DND-41 (cell line): Measurements from ENCODE around the gene UBA52.

Source experiments
- ATAC-seq: fragments of 200-7000 bp; cut with Tn5 transposase; 3 replicates; pipeline ENCODE4 v1.9.1; 2021; ENCODE audit warnings: low read depth; ENCODE audit not compliant: insufficient read depth
- DNase-seq: peaks from one replicate; pipeline ENCODE4 v3.0.0-alpha.2; 2020
- H2AFZ ChIP-seq: 2 replicates; pipeline ENCODE4 v1.6.0; 2012; ENCODE audit warnings: low read depth, low read length
- H3K27ac ChIP-seq: 2 replicates; pipeline ENCODE4 v1.5.1; 2012; ENCODE audit warnings: low read length, inconsistent platforms
- H3K27me3 ChIP-seq: fragments of 200-600 bp; sonication (generic); 2 replicates; pipeline ENCODE4 v1.6.0; 2012; ENCODE audit warnings: low read length, mild to moderate bottlenecking, inconsistent platforms; ENCODE audit not compliant: insufficient read depth, poor library complexity
- H3K36me3 ChIP-seq: 2 replicates; pipeline ENCODE4 v1.5.1; 2012; ENCODE audit warnings: low read length, inconsistent platforms; ENCODE audit not compliant: insufficient read depth
- H3K4me1 ChIP-seq: 2 replicates; pipeline ENCODE4 v1.5.1; 2012; ENCODE audit warnings: mild to moderate bottlenecking, low read length; ENCODE audit not compliant: insufficient read depth
- H3K4me2 ChIP-seq: 2 replicates; pipeline ENCODE4 v1.6.0; 2012; ENCODE audit warnings: mild to moderate bottlenecking, moderate library complexity, low read length, inconsistent platforms; ENCODE audit not compliant: insufficient read depth
- H3K4me3 ChIP-seq, 2 experiments: fragments of 200-600 bp in 1 of 2; shearing (Covaris generic) in 1 of 2; 2 replicates each; pipeline ENCODE4 v1.5.1; 2012 to 2016; ENCODE audit warnings: inconsistent platforms in 2 of 2, low read length in 2 of 2, mild to moderate bottlenecking in 2 of 2, low read depth in 1 of 2, moderate library complexity in 1 of 2
- H3K79me2 ChIP-seq: 2 replicates; pipeline ENCODE4 v1.6.0; 2012; ENCODE audit warnings: low read length, inconsistent platforms; ENCODE audit not compliant: insufficient read depth
- H3K9ac ChIP-seq: 2 replicates; pipeline ENCODE4 v1.6.0; 2012; ENCODE audit warnings: low read depth, mild to moderate bottlenecking, inconsistent platforms, low read length, moderate library complexity
- H3K9me3 ChIP-seq: 2 replicates; pipeline ENCODE4 v1.5.1; 2012; ENCODE audit warnings: low read length, moderate library complexity, mild to moderate bottlenecking, inconsistent platforms; ENCODE audit not compliant: insufficient read depth, severe bottlenecking
- H4K20me1 ChIP-seq: 2 replicates; pipeline ENCODE4 v1.6.0; 2012; ENCODE audit warnings: low read length; ENCODE audit not compliant: insufficient read depth
- EZH2 ChIP-seq: IDR thresholded peaks from 3 replicates; pipeline ENCODE4 v1.6.1; 2012; ENCODE audit warnings: borderline replicate concordance, low read depth, mild to moderate bottlenecking, moderate library complexity, low read length, inconsistent platforms; ENCODE audit not compliant: severe bottlenecking
- TF ChIP-seq, protein P1 (sequence below): IDR thresholded peaks from 2 replicates; pipeline ENCODE4 v1.5.1; 2012; ENCODE audit warnings: borderline replicate concordance, low read length, moderate library complexity, mild to moderate bottlenecking; ENCODE audit not compliant: poor library complexity, severe bottlenecking; ENCODE audit errors: extremely low read depth

UBA52 gene

DNA sequence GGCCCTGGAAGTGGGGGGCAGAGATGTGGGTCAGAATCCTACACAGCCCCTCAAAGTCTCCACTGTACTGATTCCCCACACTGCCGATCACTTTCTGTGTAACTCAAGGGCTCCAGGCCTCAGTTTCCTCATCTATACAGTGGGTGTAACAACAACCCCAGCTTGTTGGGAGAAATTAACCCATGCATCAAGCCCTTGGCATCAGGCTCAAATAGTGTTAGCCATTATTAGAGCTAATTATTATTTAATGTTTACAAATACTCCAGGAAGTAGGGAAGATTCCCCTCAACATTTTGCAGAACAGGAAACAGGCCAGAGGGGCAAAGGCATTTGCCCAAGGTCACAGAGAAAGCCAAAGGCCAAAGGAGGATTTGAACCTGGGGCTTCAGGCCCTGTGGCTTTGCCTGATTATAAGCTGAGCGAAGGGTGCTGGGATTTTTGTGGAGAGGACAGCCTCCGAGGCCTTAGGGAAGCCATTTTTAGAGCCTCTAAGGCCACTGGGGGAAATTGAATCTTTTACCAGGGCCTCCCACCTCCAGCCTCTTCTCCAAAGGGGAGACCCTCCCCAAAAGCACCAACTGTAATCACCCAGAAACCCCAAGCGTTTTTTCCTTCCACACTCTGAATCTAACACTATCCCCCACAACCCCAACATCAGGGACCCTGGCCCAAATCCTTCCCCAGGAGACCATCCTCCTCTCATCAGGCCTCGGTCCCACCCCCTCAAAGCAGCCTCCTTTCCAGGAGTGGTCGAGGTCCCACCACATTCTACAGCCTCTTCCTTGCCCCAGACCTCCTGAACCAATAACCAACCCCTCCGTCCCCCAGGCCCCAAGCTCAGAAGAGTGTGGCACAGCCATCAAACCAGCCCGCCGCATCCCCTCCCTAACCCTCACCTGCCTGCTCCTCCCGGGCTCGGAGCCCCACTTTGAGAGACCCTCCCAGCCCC, 29.4 kb upstream of the UBA52 start:
- Histone ChIP-seq H3K36me3 (peaks cover 42% of the 10 kb centered on the region), H3K27me3 (no peaks in the 10 kb centered on the region), H3K79me2 (peaks cover 19% of the 10 kb centered on the region), H3K9ac (peak overlapping the region; percentile 63), H3K4me3 (peak overlapping the region; percentile 37 to 83; a peak in 3 of 4 replicates), H4K20me1 (no peaks in the 10 kb centered on the region), H3K9me3 (no peaks in the 10 kb centered on the region), H3K27ac (peak overlapping the region; percentile 72), H3K4me1 (peaks cover 24% of the 10 kb centered on the region), H2AFZ (peak overlapping the region; percentile 58; the same call in 1 of the 2 replicates), H3K4me2 (peak overlapping the region; percentile 95)
- TF ChIP-seq EZH2, result no peak
- DNase-seq (no peak), ATAC-seq (peak; percentile 13)

DNA sequence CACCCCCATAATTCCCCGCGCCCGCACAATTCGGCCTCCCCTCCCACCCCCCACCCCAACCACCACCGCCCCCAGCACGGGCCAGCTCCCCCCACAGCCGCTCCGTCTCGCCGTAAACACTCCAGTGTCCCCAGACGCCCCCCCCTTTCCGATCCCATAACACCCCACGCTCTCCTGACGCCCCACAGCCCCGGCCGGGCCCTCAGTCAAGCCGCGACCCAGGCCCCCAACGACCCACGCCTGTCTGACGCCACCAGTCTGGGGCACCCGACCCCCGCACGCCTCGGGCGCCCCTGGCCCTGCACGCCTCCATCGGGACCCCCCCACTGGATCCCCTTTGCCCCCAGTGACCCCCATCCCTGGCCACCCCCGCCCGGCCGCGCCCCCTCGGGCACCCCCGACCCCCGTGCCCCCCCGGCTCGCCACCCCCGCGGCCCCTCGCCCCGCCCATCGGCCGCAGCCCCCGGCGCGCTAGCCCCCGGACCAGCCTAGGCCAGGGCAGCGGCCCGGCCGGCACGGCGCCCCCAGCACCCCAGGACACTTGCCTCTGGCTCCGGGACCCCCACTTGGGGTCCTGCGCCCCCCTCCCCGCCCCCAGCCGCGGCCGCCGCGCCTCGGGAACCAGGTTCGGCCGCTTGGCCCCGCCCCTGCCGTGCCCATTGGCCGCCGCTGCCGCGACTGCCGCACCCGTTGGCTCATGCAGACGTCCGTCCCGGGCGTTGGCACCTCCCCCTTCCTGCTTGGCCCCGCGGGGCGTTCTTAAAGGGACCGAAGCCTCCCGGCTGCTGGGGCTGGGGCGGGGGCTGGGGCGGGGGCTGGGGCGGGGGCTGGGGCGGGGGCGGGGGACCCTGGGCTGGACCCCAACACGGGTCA, 28.5 kb upstream of the UBA52 start, which contains the start of gene FKBP8:
FKBP8 (minus strand) TSS at position 633 of the 873 bp plus-strand sequence. CDS start 1,603 bp downstream, outside the sequence.
- TF ChIP-seq, protein P1, sequence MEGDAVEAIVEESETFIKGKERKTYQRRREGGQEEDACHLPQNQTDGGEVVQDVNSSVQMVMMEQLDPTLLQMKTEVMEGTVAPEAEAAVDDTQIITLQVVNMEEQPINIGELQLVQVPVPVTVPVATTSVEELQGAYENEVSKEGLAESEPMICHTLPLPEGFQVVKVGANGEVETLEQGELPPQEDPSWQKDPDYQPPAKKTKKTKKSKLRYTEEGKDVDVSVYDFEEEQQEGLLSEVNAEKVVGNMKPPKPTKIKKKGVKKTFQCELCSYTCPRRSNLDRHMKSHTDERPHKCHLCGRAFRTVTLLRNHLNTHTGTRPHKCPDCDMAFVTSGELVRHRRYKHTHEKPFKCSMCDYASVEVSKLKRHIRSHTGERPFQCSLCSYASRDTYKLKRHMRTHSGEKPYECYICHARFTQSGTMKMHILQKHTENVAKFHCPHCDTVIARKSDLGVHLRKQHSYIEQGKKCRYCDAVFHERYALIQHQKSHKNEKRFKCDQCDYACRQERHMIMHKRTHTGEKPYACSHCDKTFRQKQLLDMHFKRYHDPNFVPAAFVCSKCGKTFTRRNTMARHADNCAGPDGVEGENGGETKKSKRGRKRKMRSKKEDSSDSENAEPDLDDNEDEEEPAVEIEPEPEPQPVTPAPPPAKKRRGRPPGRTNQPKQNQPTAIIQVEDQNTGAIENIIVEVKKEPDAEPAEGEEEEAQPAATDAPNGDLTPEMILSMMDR, result no peak
- no peak for TF ChIP-seq EZH2

DNA sequence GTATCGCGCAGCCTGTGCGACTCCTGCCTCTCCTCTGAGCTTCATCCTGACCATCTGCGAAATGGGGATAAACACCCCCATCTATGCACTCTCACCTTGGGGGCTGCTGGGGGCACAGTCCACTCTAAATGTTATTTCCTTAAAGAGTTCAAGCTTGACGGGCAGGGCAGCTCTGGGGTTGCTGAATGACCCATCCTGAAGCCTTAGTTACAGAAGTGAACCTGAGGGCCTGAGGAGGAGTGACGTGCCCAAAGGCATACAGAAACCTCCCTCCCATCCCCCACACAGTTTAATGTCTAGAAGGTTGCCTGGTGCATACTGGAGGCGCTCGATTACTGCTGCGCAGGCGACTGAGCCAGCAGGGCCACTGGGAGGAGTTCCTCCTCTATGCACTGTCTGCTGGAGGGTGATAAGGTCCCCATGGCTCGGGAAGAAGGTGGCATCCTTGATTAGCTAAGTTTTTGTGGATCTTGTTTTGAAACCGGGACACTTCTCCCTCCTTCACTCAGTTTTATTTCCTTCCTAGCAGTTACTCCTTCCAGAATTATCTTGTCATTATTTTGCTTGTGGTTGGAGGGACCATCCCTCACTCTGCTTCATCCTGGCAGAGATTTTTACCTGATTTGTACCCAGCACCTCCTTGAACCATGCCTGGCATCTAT, 27.7 kb upstream of the UBA52 start:
- Histone ChIP-seq H2AFZ (peak overlapping the region; percentile 99), H3K27ac (peak overlapping the region; percentile 86), H3K79me2 (peaks cover 19% of the 10 kb centered on the region), H3K36me3 (peaks cover 30% of the 10 kb centered on the region), H3K4me2 (peak overlapping the region; percentile 96), H4K20me1 (no peaks in the 10 kb centered on the region), H3K4me3 (peak overlapping the region; percentile 32 to 83; a peak in 3 of 4 replicates), H3K4me1 (peaks cover 24% of the 10 kb centered on the region), H3K27me3 (no peaks in the 10 kb centered on the region), H3K9me3 (no peaks in the 10 kb centered on the region), H3K9ac (peak overlapping the region; percentile 63)
- peak; percentile 64 for DNase-seq
- peak; percentile 56 for ATAC-seq
- TF ChIP-seq EZH2, result no peak
- TF ChIP-seq, protein P1, result peak; percentile 29

More for the DNA sequence above, 28.5 kb upstream of the UBA52 start, which contains the start of gene FKBP8:
- peaks cover 33% of the 10 kb centered on the region for H3K36me3 ChIP-seq
- no peaks in the 10 kb centered on the region for H3K9me3 ChIP-seq
- no peaks in the 10 kb centered on the region for H4K20me1 ChIP-seq
- peak within 1 kb of the TSS; percentile 96 for H3K4me2 ChIP-seq
- peak within 1 kb of the TSS; percentile 63 for H3K9ac ChIP-seq
- DNase-seq (peak; percentile 95), ATAC-seq (peak; percentile 99)
- peak within 1 kb of the TSS; percentile 99 for H2AFZ ChIP-seq
- H3K27ac ChIP-seq, result peak within 1 kb of the TSS; percentile 86
- no peaks in the 10 kb centered on the region for H3K27me3 ChIP-seq
- H3K4me1 ChIP-seq, result peaks cover 24% of the 10 kb centered on the region
- peak within 1 kb of the TSS; percentile 41 to 83; a peak in 3 of 4 replicates for H3K4me3 ChIP-seq
- peaks cover 19% of the 10 kb centered on the region for H3K79me2 ChIP-seq
